Cardiac muscle cell (in vitro differentiated cells and primary cell): ENCODE measurements around the gene EIF2AK2. TPM values are rescaled to one million over a fixed set of nuclear protein-coding genes. Genes with fewer than 3 reads are reported as not detected.
"Not testable (repeated sequence)": the region's sequence is repeated elsewhere in the genome, so short reads cannot be mapped to it uniquely, and the experiment has no call there.

Source experiments
- DNase-seq, 2 donors: peaks; one replicate each; pipeline versions ENCODE4 v3.0.0 to v3.0.0-alpha.2; 2010 to 2017; ENCODE audit warnings: low read depth in 1 of 2, low spot score in 1 of 2
- H3K27ac ChIP-seq: fragments of 200-600 bp; sonication (generic); 2 replicates; pipeline ENCODE4 v1.5.1; 2016
- H3K27me3 ChIP-seq: fragments of 200-600 bp; sonication (generic); 2 replicates; pipeline ENCODE4 v1.6.0; 2016; ENCODE audit warnings: control low read depth
- H3K36me3 ChIP-seq: fragments of 200-600 bp; sonication (generic); 2 replicates; pipeline ENCODE4 v1.5.1; 2016; ENCODE audit warnings: control low read depth
- H3K4me1 ChIP-seq: fragments of 200-600 bp; sonication (generic); 2 replicates; pipeline ENCODE4 v1.8.1; 2017; ENCODE audit warnings: low read depth, mild to moderate bottlenecking, mixed run types
- H3K4me3 ChIP-seq: fragments of 200-600 bp; sonication (generic); 2 replicates; pipeline ENCODE4 v1.5.1; 2016; ENCODE audit warnings: mild to moderate bottlenecking
- H3K9me3 ChIP-seq: fragments of 200-600 bp; sonication (generic); 2 replicates; pipeline ENCODE4 v1.5.1; 2017; ENCODE audit warnings: low read depth, mild to moderate bottlenecking, control low read depth
- CTCF ChIP-seq: IDR thresholded peaks from 2 replicates; pipeline ENCODE4 v1.5.1; 2012; ENCODE audit warnings: low read depth, mild to moderate bottlenecking, low read length
- polyA plus RNA-seq: library from polyadenylated mRNA; unstranded; fragments of >200 nt; fragmentation: Nextera tagmentation; extraction: Ambion mirVana; gene quantifications from 2 replicates; pipeline ENCODE4 v1.2.1, GENCODE V29; 2016
- total RNA-seq: library from RNA; depleted of rRNA; stranded (reverse); fragments of >200 nt; gene quantifications from 2 replicates; pipeline ENCODE4 v1.2.3, GENCODE V29; 2016

The EIF2AK2 gene
- total RNA-seq (10.4 and 12.3 TPM in 2 replicates), polyA plus RNA-seq (12.5 and 18.3 TPM in 2 replicates)

GRCh38 chr2:37156857-37157714 is at the start of gene EIF2AK2:
EIF2AK2 (minus strand) TSS chr2:37156980; CDS start chr2:37147806, 9,174 bp downstream.
- peak within 1 kb of the TSS; percentile 57 for H3K4me3 ChIP-seq
- no peaks in the 10 kb centered on the region for H3K27me3 ChIP-seq
- H3K27ac ChIP-seq, result peak within 1 kb of the TSS; percentile 54
- peak; percentile 82 to 88 for DNase-seq
- no peak for TF ChIP-seq CTCF
- H3K36me3 ChIP-seq, result no peaks in the 10 kb centered on the region
- H3K4me1 ChIP-seq, result peaks cover 4% of the 10 kb centered on the region
- H3K9me3 ChIP-seq, result no peaks in the 10 kb centered on the region

DNA sequence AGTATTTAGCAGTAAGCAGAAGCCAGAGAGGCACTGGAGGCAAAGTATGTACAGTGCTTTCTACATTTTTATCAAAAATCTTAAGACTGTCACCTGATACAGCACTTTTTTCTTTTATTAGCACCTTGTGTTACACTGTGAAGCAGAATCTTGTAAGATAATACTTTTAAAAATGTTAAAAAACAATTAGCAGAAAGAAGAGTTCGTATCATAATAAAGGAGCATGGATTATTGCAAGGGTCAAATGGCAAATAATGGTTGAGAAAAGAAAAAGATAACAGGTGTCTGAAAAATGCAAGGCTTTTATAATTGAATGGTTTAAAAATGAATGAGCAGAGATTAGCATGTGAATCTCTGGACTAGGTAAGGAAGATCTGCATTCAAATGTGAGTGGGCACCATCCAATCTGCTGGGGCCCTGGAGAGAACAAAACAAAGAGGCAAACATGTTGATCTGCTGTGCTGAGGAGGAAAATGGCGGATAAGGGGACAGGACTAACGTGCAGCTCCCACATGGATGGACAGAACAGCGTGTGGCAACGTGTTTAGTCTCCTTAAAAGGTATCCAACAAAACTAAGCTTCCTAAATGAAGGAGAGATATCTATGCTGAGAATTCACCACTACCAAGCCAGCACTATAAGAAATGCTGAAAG is 49.0 kb upstream of the EIF2AK2 start:
- H3K27ac ChIP-seq, result no peak overlapping the region
- TF ChIP-seq CTCF, result no peak
- H3K27me3 ChIP-seq, result no peaks in the 10 kb centered on the region
- H3K36me3 ChIP-seq, result peaks cover 54% of the 10 kb centered on the region
- DNase-seq, result no peak
- H3K9me3 ChIP-seq, result no peaks in the 10 kb centered on the region
- H3K4me3 ChIP-seq, result no peak overlapping the region
- H3K4me1 ChIP-seq, result no peaks in the 10 kb centered on the region

- not testable (repeated sequence) for DNase-seq
- peaks cover 49% of the 10 kb centered on the region for H3K36me3 ChIP-seq
Measured at GRCh38 chr2:37205071-37205661, 48.4 kb upstream of the EIF2AK2 start.

DNA sequence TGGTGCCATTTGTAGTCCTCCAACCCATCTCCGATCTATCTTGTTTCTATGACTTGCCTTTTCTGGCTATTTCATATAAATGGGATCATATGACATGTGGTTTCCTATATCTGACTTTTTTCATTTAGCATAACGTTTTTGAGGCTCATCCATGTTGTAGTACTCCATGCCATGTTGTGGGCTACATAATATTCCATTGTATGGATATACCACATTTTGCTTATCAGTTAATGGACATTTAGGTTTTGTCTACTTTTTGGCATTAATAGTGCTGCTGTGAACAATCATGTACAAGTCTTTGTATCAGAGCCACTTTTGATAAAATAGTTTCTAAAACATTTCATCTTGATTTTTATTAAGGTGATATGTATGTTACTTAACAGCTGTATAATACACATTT is 46.9 kb upstream of the EIF2AK2 start:
- Histone ChIP-seq H3K27ac (no peak overlapping the region), H3K9me3 (no peaks in the 10 kb centered on the region), H3K27me3 (no peaks in the 10 kb centered on the region), H3K4me1 (no peaks in the 10 kb centered on the region), H3K4me3 (no peak overlapping the region), H3K36me3 (peaks cover 40% of the 10 kb centered on the region)
- TF ChIP-seq CTCF, result no peak
- DNase-seq, result no peak

More at GRCh38 chr2:37205071-37205661, 48.4 kb upstream of the EIF2AK2 start:
- H3K27me3 ChIP-seq, H3K27ac ChIP-seq, H3K9me3 ChIP-seq, H3K4me1 ChIP-seq, H3K4me3 ChIP-seq: not testable (repeated sequence)

DNA sequence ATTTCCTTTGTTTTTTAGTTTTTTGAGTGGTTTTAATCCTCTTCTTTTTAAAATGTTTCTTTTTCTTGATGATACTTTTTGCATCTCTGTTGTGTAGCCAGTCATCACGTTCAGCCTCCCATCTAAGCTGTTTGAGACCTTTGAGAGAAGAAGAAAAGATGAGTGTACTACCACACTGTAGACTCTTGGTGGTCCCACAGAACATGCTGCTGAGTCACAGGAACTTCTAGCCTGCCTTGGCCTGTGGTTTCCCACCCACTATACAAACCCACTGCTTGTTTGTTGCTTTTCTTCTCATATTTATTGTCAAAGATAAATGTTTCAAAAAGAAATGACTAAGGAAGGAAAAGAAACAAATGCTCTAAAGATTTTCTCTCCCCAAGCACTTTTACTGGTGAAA is 45.0 kb upstream of the EIF2AK2 start:
- Histone ChIP-seq H3K9me3 (no peaks in the 10 kb centered on the region), H3K4me3 (no peak overlapping the region), H3K27ac (no peak overlapping the region), H3K27me3 (no peaks in the 10 kb centered on the region), H3K4me1 (no peaks in the 10 kb centered on the region), H3K36me3 (peaks cover 40% of the 10 kb centered on the region)
- no peak for TF ChIP-seq CTCF
- no peak for DNase-seq
